HepG2 (cell line): ENCODE results near the gene VWA7. TPM values are rescaled to one million over a fixed set of nuclear protein-coding genes. Genes with fewer than 3 reads are reported as not detected.

ENCODE experiments used
- ARHGAP35 ChIP-seq: sonication (generic); formaldehyde crosslinking; IDR thresholded peaks from 2 replicates; pipeline ENCODE4 v1.9.0; 2022; ENCODE audit warnings: mild to moderate bottlenecking, inconsistent platforms, moderate library complexity, missing genetic modification reagents, borderline replicate concordance
- CERS6 ChIP-seq: sonication (generic); formaldehyde crosslinking; IDR thresholded peaks from 2 replicates; pipeline ENCODE4 v1.5.0; 2020; ENCODE audit warnings: missing genetic modification reagents
- DR1 ChIP-seq: sonication (generic); formaldehyde crosslinking; IDR thresholded peaks from 2 replicates; pipeline ENCODE4 v1.8.0; 2021; ENCODE audit warnings: mild to moderate bottlenecking, missing genetic modification reagents, inconsistent platforms
- ETV5 ChIP-seq: IDR thresholded peaks from 2 replicates; pipeline ENCODE4 v1.6.1; 2018; ENCODE audit warnings: missing biosample characterization, missing genetic modification reagents, inconsistent platforms, borderline replicate concordance
- HBP1 ChIP-seq: IDR thresholded peaks from 2 replicates; pipeline ENCODE4 v1.6.1; 2016; ENCODE audit warnings: low read depth, control low read depth
- KDM3A ChIP-seq: IDR thresholded peaks from 2 replicates; pipeline ENCODE4 v1.6.1; 2018; ENCODE audit warnings: low read depth, missing compliant biosample characterization
- KLF6 ChIP-seq: IDR thresholded peaks from 2 replicates; pipeline ENCODE4 v1.8.0; 2016; ENCODE audit warnings: missing biosample characterization, missing genetic modification reagents
- LBX2 ChIP-seq: sonication (generic); formaldehyde crosslinking; IDR thresholded peaks from 2 replicates; pipeline ENCODE4 v1.5.0; 2020; ENCODE audit warnings: missing genetic modification reagents, mild to moderate bottlenecking, borderline replicate concordance
- NFE2L1 ChIP-seq: sonication (generic); formaldehyde crosslinking; IDR thresholded peaks from 2 replicates; pipeline ENCODE4 v1.4.0; 2020; ENCODE audit warnings: missing genetic modification reagents, mild to moderate bottlenecking, borderline replicate concordance
- NR3C1 ChIP-seq: sonication (generic); formaldehyde crosslinking; IDR thresholded peaks from 2 replicates; pipeline ENCODE4 v1.4.0; 2020; ENCODE audit warnings: missing genetic modification reagents
- PAX8 ChIP-seq: sonication (generic); formaldehyde crosslinking; IDR thresholded peaks from 2 replicates; pipeline ENCODE4 v1.8.0; 2022; ENCODE audit warnings: mild to moderate bottlenecking, missing genetic modification reagents, borderline replicate concordance
- PLSCR1 ChIP-seq: sonication (generic); formaldehyde crosslinking; IDR thresholded peaks from 2 replicates; pipeline ENCODE4 v1.5.0; 2020; ENCODE audit warnings: missing genetic modification reagents, mild to moderate bottlenecking, borderline replicate concordance
- RBM22 ChIP-seq: fragments of 200-400 bp; formaldehyde crosslinking; optimal IDR thresholded peaks from 2 replicates; pipeline ENCODE3; 2017; ENCODE audit warnings: mild to moderate bottlenecking, low read length, moderate library complexity
- ZNF256 ChIP-seq: sonication (generic); formaldehyde crosslinking; conservative IDR thresholded peaks from 2 replicates; pipeline ENCODE4 v1.4.0; 2020; ENCODE audit warnings: missing genetic modification reagents
- ZNF3 ChIP-seq: IDR thresholded peaks from 2 replicates; pipeline ENCODE4 v1.7.0; 2017; ENCODE audit warnings: inconsistent platforms
- ZNF513 ChIP-seq: sonication (generic); formaldehyde crosslinking; conservative IDR thresholded peaks from 2 replicates; pipeline ENCODE4 v1.5.0; 2020; ENCODE audit warnings: missing genetic modification reagents
- polyA plus RNA-seq, 8 experiments: library from polyadenylated mRNA; depleted of rRNA in 3 of 8; stranded (reverse) in 7 of 8; unstranded in 1 of 8; fragments of >200 nt; fragmentation: Illumina TruSeq in 4 of 8; extraction: Trizol in 4 of 8; gene quantifications; 2 replicates each; pipeline versions ENCODE4 v1.2.1 to v1.2.3, GENCODE V29; 2011 to 2016; ENCODE audit warnings: low read depth in 4 of 8, missing spikeins in 1 of 8, mixed read lengths in 1 of 8; ENCODE audit not compliant: insufficient read depth in 1 of 8
- total RNA-seq, 5 experiments: library from RNA; depleted of rRNA; stranded (reverse); fragments of >200 nt; fragmentation: Illumina TruSeq; extraction: Trizol; gene quantifications; 2 replicates each; pipeline ENCODE4 v1.2.3, GENCODE V29; 2016; ENCODE audit warnings: low read depth in 1 of 5
- TF ChIP-seq, protein P1 (sequence below): IDR thresholded peaks from 2 replicates; pipeline ENCODE4 v1.6.1; 2012; ENCODE audit warnings: low read depth, low read length, improper control_type of control experiment
- TF ChIP-seq, protein P2 (sequence below): sonication (generic); formaldehyde crosslinking; IDR thresholded peaks from 2 replicates; pipeline ENCODE4 v1.5.0; 2020; ENCODE audit warnings: missing genetic modification reagents
- TF ChIP-seq, protein P3 (sequence below): sonication (generic); formaldehyde crosslinking; IDR thresholded peaks from 2 replicates; pipeline ENCODE4 v1.4.0; 2020; ENCODE audit warnings: missing genetic modification reagents

The VWA7 gene
- total and polyA plus RNA-seq, 2 of the 13 experiments (the other 11 are each of a cell fraction or from before 2014, with no cell fraction given): 0.86 to 3.3 TPM

- TF ChIP-seq PLSCR1 (CRISPR knock-in tag): no peak
- TF ChIP-seq, protein P1, sequence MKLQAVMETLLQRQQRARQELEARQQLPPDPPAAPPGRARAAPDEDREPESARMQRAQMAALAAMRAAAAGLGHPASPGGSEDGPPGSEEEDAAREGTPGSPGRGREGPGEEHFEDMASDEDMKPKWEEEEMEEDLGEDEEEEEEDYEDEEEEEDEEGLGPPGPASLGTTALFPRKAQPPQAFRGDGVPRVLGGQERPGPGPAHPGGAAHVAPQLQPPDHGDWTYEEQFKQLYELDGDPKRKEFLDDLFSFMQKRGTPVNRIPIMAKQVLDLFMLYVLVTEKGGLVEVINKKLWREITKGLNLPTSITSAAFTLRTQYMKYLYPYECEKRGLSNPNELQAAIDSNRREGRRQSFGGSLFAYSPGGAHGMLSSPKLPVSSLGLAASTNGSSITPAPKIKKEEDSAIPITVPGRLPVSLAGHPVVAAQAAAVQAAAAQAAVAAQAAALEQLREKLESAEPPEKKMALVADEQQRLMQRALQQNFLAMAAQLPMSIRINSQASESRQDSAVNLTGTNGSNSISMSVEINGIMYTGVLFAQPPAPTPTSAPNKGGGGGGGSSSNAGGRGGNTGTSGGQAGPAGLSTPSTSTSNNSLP: no peak; the same call in 1 of the 2 replicates
- TF ChIP-seq RBM22: no peak
- TF ChIP-seq LBX2: no peak
- no peak for TF ChIP-seq CERS6
- TF ChIP-seq HBP1 (CRISPR knock-in tag): peak; percentile 91; the same call in 1 of the 2 replicates
- TF ChIP-seq, protein P2, sequence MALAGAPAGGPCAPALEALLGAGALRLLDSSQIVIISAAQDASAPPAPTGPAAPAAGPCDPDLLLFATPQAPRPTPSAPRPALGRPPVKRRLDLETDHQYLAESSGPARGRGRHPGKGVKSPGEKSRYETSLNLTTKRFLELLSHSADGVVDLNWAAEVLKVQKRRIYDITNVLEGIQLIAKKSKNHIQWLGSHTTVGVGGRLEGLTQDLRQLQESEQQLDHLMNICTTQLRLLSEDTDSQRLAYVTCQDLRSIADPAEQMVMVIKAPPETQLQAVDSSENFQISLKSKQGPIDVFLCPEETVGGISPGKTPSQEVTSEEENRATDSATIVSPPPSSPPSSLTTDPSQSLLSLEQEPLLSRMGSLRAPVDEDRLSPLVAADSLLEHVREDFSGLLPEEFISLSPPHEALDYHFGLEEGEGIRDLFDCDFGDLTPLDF (CRISPR knock-in tag): no peak; the same call in 1 of the 2 replicates
- no peak for TF ChIP-seq PAX8 (CRISPR knock-in tag)
- no peak for TF ChIP-seq NFE2L1 (CRISPR knock-in tag)
- TF ChIP-seq ZNF3: no peak
- TF ChIP-seq, protein P3, sequence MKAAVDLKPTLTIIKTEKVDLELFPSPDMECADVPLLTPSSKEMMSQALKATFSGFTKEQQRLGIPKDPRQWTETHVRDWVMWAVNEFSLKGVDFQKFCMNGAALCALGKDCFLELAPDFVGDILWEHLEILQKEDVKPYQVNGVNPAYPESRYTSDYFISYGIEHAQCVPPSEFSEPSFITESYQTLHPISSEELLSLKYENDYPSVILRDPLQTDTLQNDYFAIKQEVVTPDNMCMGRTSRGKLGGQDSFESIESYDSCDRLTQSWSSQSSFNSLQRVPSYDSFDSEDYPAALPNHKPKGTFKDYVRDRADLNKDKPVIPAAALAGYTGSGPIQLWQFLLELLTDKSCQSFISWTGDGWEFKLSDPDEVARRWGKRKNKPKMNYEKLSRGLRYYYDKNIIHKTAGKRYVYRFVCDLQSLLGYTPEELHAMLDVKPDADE (CRISPR knock-in tag): no peak
- TF ChIP-seq ARHGAP35: no peak
- peak; percentile 92 for TF ChIP-seq DR1 (CRISPR knock-in tag)
- TF ChIP-seq NR3C1 (CRISPR knock-in tag): no peak
- TF ChIP-seq ZNF256 (CRISPR knock-in tag): no peak
- no peak for TF ChIP-seq KLF6 (CRISPR knock-in tag)
- TF ChIP-seq KDM3A (CRISPR knock-in tag): 0 out of 2 replicates have a peak, but pooled peaks have one; percentile 57
- no peak for TF ChIP-seq ZNF513 (CRISPR knock-in tag)
- TF ChIP-seq ETV5 (CRISPR knock-in tag): peak; percentile 64
These were observed 38.1 kb upstream of the VWA7 start, which contains the start of the genes HSPA1A and HSPA1L (continued) for GRCh38 chr6:31815025-31815838.
